Fibroblast of skin of right quadriceps (primary cell): ENCODE data around the gene SOX21.

Experiments
- DNase-seq: peaks from one replicate; pipeline ENCODE4 v3.0.0-alpha.2; 2013

SOX21 gene

GRCh38 chr13:94674609-94675348 lies 37.6 kb downstream of the SOX21 start:
- DNase-seq, result peak; percentile 31

- DNase-seq, result no peak
These were observed 38.5 kb downstream of the SOX21 start for GRCh38 chr13:94673851-94674250.

GRCh38 chr13:94672400-94672799 lies 39.9 kb downstream of the SOX21 start:
- DNase-seq, result no peak

GRCh38 chr13:94667190-94667589 lies 45.2 kb downstream of the SOX21 start:
- no peak for DNase-seq

- DNase-seq, result no peak
These were observed 46.3 kb downstream of the SOX21 start for GRCh38 chr13:94666065-94666464.

- no peak for DNase-seq
These were observed 47.5 kb downstream of the SOX21 start for GRCh38 chr13:94664889-94665288.

- DNase-seq, result no peak
These were observed 49.9 kb downstream of the SOX21 start for GRCh38 chr13:94662274-94662945.

- no peak for DNase-seq
These were observed 50.9 kb downstream of the SOX21 start for GRCh38 chr13:94661406-94661805.

- peak; percentile 35 for DNase-seq
These were observed 51.5 kb downstream of the SOX21 start for GRCh38 chr13:94660695-94661326.
